ENCODE measurements around the gene MYO3B.

GRCh38 chr2:170261566-170261965, 83.6 kb downstream of the MYO3B start:
- TF ChIP-seq POLR2AphosphoS5 (IDR thresholded peaks at IDR 0.05) (no peak), POLR2A (IDR thresholded peaks at IDR 0.05) (no peak)

Data from prostate gland (tissue), 1 donor.